HL-60/S4 treated with phorbol 12-myristate 13-acetate at 8.2 ng/mL for 4 days and 3 days (cell line): ENCODE measurements around the gene ACAP1.

Experiments
- in situ Hi-C: fragments of 300-500 bp; cut with MboI; formaldehyde crosslinking; loops from 2 replicates; pipeline ENCODE4 v1.15.0; 2022; ENCODE audit warnings: low sequenced_read_pairs

The ACAP1 gene

DNA sequence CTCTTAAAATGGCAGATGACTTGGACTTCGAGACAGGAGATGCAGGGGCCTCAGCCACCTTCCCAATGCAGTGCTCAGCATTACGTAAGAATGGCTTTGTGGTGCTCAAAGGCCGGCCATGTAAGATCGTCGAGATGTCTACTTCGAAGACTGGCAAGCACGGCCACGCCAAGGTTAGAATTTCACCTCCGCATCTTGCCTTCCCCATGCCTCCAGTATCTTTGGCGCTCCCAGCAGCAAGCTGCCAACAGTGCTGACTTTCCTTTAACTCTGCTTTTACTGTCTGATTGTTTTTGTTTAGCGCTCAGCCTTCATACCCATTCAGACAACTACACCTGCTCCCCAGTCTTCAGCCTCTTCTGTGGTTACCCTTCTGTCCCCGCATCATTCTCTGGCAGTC is 26.7 kb upstream of the ACAP1 start:
- in situ Hi-C loops, result no loop called here

DNA sequence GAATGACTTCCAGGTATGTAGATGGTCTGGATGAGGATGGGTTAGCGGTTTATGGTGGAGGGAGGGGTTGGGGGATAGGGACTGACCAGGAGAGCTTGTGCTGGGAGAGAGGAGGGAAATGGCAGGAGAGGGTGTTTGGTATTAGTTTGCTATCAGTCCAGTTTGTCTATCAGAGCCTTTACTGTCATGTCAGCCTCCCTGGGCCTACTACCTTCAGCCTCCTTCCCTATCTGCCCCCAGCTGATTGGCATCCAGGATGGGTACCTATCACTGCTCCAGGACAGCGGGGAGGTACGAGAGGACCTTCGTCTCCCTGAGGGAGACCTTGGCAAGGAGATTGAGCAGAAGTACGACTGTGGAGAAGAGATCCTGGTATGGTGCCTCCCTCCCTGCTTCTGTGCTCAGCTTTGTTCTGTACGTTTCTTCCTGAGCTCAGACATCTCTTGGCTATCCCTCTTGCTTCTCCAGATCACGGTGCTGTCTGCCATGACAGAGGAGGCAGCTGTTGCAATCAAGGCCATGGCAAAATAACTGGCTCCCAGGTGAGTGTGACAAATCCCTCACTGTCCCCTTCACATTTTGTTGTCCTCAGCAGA is 25.1 kb upstream of the ACAP1 start:
- in situ Hi-C loops, result no loop called here

DNA sequence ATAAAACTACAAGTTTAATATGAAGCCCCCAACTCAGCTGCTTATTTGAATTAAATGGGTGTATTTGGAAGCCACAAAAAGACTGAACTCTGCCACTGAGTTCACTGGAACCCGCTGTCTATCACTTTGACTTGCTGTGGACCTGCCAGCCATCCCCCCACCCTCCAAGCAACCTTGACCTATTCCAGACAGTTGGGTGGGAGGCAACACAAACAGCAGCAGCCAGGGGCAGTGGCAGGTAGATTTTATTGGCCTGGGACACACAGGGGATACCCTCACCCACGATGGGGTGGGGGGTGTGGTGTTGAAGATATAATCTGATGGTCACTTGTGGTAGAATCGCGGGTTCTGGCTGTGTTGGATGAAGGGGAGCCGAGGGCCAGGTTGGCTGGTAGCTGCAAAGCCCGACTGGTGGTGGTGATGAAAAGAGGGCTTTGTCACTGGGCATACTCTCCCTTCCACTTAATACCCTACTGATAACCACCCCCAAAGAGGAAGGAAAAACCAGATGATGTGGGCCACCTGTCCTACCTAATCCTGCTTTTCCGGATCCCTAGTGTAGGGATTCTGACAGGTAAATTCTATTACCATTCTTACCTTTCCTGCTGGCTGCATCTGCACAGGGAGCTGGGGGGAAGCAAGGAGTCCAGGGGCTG is 23.8 kb upstream of the ACAP1 start:
- in situ Hi-C loops, result no loop called here

DNA sequence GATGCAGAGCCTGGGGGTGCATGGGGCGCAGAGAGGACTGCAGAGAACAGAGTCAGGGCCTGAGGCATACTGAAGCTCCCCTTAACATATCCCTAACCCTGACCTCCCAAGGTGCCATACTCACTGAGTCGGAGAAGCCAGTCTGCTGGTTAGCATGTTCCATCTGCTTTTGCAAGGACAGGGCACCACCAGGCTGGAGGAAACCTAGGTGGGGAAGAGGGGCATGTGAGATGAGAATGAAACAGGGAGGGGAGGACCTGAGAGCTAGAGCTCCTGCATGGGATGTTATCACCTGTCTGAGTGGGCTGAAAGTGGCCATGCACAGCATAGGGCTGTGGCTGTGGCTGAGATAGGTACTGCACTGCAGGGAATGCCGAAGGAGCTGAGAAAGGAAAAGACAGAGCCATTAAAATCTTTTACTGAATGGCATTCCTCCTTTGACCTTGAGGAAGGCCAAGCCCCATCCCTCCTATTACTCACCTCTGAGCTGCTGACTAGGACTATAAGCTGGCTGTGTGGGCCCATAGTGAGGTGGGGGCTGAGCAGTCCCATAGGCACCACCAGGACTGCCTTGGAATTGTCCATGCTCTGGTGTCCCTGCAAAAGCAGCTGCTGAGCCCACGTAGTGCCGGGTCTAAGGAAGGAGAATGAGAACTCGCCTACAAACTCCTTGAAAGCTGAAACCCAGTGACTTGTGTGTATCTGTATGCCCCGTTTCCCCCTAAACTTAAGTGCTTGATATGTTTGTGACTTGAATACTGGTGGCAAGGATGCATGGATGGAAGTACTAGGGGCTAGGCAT is 23.0 kb upstream of the ACAP1 start:
- in situ Hi-C loops, result no loop called here

DNA sequence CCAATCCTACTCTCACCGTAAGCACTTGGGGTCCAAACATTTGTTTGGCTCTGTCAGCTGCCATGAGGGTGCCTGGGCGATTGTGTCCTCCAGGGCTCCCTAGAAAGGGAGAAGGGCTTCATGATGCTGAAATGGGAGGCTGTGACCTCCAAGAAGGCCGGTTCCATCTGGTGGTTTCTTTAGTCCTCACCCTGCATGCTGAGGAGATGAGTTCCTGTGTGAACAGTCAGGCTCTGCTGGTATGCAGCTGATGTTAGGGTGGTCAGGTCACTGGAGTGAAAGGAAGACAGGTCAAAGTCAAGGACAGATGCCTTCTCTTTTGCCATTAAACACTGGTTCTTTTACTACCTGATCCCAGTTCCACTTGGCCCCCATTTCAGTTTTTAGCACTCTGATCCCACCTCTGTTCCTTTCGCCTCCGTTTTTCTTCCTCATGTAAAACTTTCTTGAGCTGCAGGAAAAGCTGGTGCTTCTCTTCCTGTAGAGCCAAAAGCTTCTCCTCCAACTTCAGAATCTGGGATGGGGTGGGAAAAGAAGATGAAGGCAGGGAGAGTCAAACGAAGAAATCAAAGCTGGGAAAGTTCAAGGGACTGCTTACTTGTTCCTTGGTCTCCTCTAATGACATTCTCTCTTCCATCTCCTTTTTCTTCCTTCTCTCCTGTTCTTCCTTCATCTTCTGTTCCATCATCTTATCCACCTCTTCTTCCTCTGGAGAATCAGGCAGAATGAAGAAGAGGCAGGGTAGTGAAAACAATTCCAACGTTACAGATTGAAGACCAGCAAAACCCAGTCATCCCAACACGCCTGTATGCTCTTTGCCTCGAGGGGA is 22.2 kb upstream of the ACAP1 start:
- in situ Hi-C loops, result no loop called here

DNA sequence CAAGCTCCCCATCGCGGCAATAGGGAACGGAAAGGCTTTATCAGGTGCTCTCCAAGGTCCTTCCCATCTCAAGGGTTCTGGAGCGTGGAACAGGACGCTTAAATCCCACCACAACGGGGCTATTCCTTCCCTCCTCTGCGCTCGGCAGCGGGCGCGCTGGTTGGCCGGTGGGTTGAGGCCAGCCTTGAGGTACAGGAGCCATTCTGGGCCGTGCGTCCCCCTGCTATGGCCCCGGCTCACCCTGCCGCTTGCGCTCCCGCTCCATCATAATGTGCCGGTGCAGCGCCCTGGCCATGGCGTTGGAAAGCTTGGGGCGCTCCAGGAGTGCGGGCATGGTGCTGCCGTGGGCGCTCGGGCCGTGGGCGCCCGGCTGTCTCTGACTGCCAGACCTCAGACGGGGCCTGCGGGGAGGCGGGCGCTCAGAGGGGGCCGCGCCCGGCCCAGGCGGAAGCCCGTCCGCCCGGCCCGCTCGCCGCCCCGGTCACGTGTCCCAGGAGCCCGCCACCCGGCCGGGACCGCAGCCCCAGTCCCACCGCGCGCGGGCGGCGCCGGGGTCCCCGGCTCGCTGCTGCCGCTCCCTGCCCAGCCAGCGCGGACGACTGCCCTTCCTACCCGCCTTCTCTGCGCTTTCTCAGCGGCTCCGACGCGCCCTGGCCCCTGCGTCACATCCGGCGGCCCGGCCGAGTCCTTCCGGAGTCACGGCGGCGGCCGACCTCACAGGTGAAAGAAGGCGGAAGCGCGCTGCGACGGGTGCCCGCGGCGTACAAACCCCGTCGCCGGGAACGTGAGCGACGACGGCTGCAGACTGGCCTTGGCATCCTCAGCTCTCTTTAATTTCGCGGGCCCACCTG is 21.4 kb upstream of the ACAP1 start, which contains the start of gene GPS2:
Gene GPS2 (minus strand): TSS at position 642 of the 851 bp plus-strand sequence. CDS start 308 bp downstream, at position 334.
- in situ Hi-C loops, result no loop called here

DNA sequence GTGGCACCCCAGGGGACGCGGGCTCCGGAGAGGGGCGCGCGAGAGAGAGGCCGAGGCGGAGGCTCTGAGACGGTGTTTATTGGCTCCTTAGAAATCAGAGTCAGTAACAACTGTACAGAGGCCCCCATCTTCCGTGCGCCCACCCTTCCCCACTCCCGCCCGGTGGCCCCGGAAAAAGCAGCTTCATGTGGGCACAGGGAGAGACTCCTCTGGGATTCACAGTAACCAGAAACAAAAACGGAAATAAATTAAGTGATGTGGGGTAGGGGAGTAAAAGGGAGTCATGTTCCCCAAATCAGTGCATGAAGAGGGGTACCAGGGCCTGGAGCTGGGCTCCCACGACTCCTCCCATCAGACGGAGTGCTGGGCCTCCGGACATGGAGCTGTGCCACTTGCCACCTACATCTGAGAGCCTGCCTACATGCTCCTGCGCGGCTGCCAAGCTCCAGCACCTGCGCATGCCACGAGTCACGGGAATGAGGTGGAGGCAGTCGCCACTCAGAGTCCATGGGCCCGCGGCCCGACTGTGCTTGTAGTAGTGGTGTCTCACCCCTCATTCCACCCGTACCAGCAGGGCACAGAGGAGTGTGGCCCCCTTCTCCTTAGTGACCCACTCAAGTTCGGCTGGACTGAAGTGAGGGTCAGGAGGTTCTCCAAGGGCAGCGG is 20.6 kb upstream of the ACAP1 start:
- in situ Hi-C loops, result no loop called here

DNA sequence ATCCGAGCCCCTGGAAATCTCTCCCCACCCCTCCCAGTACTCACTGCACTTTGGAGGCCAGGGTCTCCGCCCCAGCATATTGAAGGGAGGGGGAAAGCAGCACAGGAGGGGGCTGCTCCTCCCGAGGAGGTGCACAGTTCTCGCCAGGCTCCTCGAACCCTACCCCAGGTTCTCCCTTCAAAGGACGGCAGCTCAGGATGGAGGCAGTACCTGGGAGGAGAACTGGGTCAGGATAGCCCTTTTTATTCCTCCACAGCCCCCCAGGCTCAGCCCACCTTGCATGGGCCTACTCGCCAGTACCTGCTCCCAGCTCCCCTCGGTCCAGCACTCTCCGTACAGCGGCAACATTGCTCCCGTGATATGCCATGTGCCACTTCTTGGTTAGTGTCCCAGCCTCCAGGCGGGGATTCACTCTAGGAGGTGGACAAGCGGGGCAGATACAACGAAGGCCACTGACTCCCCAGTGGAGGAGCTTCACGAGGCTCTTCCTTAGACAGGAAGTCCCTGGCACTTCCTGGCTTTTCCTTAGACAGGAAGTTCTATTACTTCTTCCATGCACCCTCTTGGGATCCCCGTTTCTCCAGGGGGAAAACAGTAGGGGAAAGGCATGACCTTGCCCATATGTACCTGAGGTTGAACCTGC is 19.0 kb upstream of the ACAP1 start:
- in situ Hi-C loops, result no loop called here

DNA sequence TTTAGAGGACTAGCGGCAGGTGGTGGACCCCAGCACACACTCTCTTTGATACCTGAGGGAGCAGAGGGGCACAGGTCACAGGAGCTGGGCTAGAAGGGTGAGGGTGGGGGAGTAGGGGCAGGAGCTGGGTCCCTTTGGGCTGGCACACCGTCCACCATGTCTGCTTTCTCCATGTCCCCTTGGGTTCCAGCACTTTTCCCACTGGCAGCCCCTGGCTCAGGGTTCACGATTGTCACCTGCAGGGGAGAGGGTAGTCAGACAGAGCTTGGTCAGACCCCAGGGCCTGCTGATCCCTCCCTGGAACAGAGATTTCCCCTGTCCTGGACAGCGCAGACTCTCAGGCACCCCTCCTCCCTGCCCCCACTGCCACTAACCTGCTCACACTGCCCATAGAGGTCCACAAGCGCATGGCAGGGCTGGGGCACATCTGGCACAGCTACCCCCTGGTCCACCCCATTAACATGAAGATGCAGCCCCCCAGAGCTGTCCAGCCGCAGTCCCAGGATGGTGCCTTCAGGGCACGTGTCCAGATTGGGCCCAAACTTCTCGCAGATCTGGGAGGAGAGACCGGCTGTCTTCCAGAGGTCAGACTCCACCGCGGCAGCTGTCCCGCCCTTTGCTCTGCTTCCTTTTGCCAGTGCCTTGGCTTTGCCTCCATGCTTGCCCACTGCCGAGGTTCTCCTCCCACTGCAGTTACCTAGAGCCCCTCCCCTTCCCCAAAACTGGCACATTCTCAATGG is 18.0 kb upstream of the ACAP1 start:
- in situ Hi-C loops, result no loop called here

DNA sequence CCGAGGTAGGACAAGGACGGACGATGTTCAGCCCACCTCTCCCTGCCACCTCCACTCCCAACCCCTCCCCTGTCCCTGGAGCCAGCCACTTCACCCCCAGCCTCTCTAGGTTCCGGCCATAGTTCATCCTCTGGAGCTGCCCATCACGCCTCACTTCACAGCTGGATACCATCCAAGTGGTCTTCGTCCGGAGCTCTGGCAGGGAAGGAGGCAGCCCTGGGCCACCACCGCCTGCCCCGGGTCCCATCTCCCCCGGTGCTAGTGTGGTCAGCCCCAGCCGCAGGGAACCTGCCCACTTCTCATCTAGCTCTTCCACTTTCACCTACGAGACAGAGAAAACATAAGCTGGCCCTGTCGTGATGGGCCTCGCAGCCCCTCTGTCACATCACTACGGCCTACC is 14.9 kb upstream of the ACAP1 start:
- in situ Hi-C loops, result no loop called here

DNA sequence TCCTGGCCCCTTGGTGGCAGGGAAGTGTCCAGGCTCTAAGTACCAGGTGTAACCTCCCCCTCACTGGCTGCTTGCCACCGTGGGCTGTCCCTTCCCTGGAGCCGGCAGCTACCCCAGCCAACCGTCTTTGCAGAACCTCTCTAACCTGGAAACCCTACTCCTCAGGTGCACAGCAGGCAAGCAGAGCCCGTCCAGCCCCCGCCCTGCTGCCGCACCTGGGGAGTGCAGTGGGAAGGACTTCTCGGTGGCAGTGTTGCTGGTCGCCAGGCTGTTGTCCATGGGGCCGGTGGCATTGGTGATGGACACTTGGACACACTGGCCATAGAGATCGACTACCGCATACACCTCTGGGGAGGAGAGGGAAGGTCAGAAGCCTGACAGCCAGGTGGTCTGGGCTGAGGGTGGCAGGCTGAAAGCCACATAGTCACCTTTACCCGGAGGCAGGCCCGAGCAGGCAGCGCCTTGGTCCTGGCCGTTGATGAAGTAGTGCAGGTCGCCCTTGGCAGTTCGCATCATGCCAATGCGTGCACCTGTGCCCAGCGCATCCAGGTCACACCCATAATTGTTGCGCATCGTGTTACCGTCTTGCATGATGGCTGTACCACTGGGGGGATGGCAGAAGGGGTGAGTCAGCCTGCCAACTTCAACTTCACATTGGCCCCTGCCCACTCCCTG is 13.7 kb upstream of the ACAP1 start:
- in situ Hi-C loops, result no loop called here

DNA sequence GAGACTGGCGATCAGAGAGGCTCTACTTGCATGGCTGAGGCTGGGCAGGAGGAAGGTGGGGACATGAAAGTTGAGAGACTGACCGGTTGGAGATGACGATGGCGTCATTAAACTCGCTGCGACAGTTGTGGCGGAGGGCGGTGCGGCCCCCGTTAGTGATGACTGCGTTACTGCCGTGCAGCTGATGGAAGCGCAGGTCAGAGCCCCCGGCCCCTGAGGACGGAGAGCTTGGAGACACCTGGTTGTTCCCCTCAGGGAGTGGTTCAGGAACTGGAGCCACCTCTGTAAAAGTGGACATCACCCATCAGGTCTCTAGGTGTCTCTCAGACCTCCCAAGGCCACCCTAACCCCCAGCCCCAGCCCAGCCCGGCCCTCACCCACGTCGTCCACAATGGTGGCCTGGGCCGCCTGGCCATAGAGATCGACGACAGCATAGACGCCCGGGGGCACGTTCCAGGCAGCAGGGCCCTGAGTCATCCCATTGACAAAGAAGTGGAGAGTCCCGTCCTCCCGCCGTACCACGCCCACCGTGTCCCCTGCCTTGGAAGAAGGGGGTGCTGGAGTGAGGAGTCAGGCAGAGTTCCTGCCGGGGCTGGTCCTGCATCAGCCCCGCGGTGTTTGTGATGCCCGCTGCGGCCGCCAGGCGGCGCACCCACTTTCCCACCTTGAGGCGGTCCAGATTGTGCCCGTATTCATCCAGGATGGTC is 12.4 kb upstream of the ACAP1 start:
- in situ Hi-C loops, result no loop called here

DNA sequence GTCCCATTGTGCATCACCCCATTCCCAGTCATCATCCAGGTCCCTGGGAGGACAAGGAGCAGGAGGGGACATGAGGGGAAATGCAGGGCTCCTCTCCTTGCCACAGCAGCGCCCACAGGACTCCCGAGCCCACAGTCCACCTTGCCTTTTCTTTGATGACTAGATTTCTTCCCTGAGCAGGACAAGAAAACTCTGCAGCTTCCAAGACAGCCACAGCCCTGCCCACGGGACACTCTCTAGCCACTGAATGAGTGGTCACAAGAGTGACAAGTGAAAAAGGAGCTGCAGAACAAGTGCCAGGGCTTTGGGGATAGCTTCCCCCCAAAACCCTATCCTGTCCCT is 11.9 kb upstream of the ACAP1 start:
- in situ Hi-C loops, result no loop called here

DNA sequence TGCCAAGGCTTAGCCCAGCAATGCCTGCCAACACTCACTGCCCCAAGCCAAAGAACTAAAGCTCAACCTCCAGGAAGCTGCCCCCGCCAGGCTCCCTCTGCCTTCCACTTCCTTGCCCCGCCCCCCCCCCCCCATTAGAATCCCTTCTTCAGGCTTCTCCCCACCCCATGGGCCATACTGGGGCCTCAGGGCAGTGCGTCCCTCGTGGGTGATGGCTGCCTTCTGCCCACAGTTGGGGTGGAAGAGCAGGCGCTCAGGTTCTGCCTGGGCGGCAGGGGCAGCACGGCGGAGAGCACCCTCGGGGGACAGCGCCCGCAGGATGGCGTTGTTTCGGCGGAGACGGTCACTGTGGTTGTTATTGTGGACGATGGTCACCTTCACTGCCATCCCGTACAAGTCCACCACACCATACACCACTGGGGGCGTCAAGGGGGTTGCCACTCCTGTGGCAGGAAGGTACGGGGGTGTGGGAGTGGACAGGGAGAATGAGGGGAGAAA is 11.2 kb upstream of the ACAP1 start:
- in situ Hi-C loops, result loop anchor here (25.0 kb wide), 1 partner anchor 362 kb away; the partner anchor contains the start of genes TP53 and WRAP53

DNA sequence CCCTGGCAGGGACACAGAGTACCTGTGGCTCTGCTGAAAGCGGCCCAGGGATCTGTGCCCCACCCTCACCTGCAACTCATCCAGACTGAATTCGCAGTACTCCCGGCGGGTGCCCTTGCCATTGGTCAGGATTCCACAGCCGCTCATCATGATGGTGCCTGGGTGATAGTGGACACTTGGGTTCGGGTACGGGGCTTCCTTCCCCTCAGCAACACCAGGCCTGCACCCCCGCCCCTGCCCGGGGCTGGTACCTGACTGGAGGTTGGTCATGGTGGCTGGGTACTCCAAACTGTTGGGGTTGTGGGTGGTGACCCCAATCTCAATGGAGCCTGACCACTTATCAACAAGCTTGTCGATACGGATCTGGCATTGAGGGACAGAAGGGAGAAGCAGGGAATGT is 10.1 kb upstream of the ACAP1 start:
- in situ Hi-C loops, result loop anchor here (25.0 kb wide), 1 partner anchor 361 kb away; the partner anchor contains the start of genes TP53 and WRAP53

DNA sequence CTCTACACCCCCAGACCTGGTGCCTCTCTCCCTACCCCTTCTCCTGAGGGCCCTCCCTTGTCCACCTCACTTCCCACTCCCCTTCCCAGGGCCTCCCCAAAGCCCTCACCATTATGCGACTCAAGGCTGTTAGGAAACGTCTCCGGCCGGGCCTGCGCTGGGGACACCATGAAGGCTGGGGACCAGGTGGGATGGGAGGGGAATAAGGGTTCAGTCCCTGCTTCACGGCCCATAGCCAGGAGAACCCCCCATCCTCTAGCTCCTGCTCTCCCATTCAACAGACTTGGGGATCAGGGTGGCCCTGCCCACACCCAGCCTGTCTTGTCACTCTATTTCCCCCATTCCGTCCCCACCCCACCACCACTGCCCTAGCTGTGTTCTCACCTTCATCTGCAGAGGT is 9.3 kb upstream of the ACAP1 start:
- in situ Hi-C loops, result loop anchor here (25.0 kb wide), 1 partner anchor 360 kb away; the partner anchor contains the start of genes TP53 and WRAP53

DNA sequence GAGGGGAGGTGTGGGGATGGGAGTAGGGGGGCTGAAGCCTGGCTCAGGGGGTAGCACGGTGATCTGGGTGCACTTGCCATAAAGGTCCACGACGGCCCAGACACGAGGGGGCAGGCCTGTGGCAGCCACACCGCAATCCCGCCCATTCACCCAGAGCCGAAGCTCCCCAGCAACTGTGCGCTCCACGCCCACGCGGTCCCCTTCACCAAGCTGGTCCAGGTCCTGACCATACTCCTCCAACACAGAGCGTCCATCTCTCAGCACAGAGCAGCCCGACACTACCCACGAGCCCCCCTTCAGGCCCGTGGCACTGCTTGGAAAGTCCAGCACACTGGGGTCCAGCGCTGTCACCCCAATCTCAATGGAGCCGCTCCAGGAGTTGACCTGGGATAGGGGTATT is 8.8 kb upstream of the ACAP1 start:
- in situ Hi-C loops, result loop anchor here (25.0 kb wide), 1 partner anchor 360 kb away; the partner anchor contains the start of genes TP53 and WRAP53
